DOHH2 (cell line): ENCODE data around the gene SLC2A4.

Source experiments
- CTCF ChIP-seq: fragments of 200-600 bp; sonication (generic); IDR thresholded peaks from one replicate; pipeline ENCODE4 v1.5.1; 2014; ENCODE audit warnings: antibody characterized with exemption, mild to moderate bottlenecking, low read depth, low read length; ENCODE audit not compliant: poor library complexity, severe bottlenecking
- EZH2phosphoT487 ChIP-seq: fragments of 200-600 bp; sonication (generic); IDR thresholded peaks from 2 replicates; pipeline ENCODE4 v1.6.1; 2017; ENCODE audit warnings: borderline replicate concordance, mild to moderate bottlenecking, antibody characterized with exemption, low read length, moderate library complexity, mixed read lengths

GRCh38 chr17:7306911-7307685, 25.6 kb downstream of the SLC2A4 start, which contains the start of gene EIF5A:
- TF ChIP-seq CTCF (no peak), EZH2phosphoT487 (no peak)
